ENCODE results near the gene SH3GL2.

SH3GL2 gene

GRCh38 chr9:17829812-17830385 is 251.0 kb downstream of the SH3GL2 start:
- Histone ChIP-seq H3K4me1 (ENCODE audit: control insufficient read depth, low read depth, low read length) (peaks cover 2% of the 10 kb centered on the region), H3K4me2 (ENCODE audit: low read length) (no peak overlapping the region), H3K9ac (ENCODE audit: low read length) (no peak overlapping the region), H3K18ac (ENCODE audit: low read length) (no peak overlapping the region), H2AK5ac (ENCODE audit: low read length) (no peak overlapping the region), H3K79me1 (ENCODE audit: low read length) (no peaks in the 10 kb centered on the region), H3K36me3 (ENCODE audit: control insufficient read depth, insufficient read depth, low read length) (no peaks in the 10 kb centered on the region), H3K4me3 (ENCODE audit: low read length) (no peak overlapping the region), H2BK120ac (ENCODE audit: low read depth, low read length) (no peak overlapping the region), H3K27ac (ENCODE audit: low read depth, low read length) (no peak overlapping the region), H3K4ac (ENCODE audit: low read depth, low read length) (no peak overlapping the region), H3K79me2 (ENCODE audit: control insufficient read depth, insufficient read depth, low read length) (no peaks in the 10 kb centered on the region), H2BK5ac (ENCODE audit: low read length) (no peak overlapping the region), H3K56ac (ENCODE audit: low read length) (no peak overlapping the region), H3K27me3 (ENCODE audit: insufficient read depth, low read length, poor library complexity) (no peaks in the 10 kb centered on the region), H4K5ac (ENCODE audit: low read length) (no peak overlapping the region), H2BK15ac (replicated peaks; ENCODE audit: low read depth) (no peak overlapping the region), H4K8ac (ENCODE audit: low read depth, low read length) (no peak overlapping the region), H3K23ac (ENCODE audit: low read length) (no peak overlapping the region)
- peak; percentile 19 for DNase-seq
- WGBS (ENCODE audit: extremely low coverage, insufficient coverage, low lambda C conversion rate): no CpG with 5 or more reads among the region's 4 CpGs

GRCh38 chr9:17832812-17833211 is 253.9 kb downstream of the SH3GL2 start:
- no peak for DNase-seq

GRCh38 chr9:17833846-17834245 is 255.0 kb downstream of the SH3GL2 start:
- peaks cover 6% of the 10 kb centered on the region for H3K4me1 ChIP-seq (ENCODE audit: control insufficient read depth, low read depth, low read length)
- H3K27me3 ChIP-seq (ENCODE audit: insufficient read depth, low read length, poor library complexity): no peaks in the 10 kb centered on the region
- no peak overlapping the region for H3K18ac ChIP-seq (ENCODE audit: low read length)
- H3K79me2 ChIP-seq (ENCODE audit: control insufficient read depth, insufficient read depth, low read length): no peaks in the 10 kb centered on the region
- no peak overlapping the region for H4K8ac ChIP-seq (ENCODE audit: low read depth, low read length)
- H3K9ac ChIP-seq (ENCODE audit: low read length): no peak overlapping the region
- no peak overlapping the region for H3K56ac ChIP-seq (ENCODE audit: low read length)
- no peak overlapping the region for H3K4me3 ChIP-seq (ENCODE audit: low read length)
- no peak overlapping the region for H2BK120ac ChIP-seq (ENCODE audit: low read depth, low read length)
- H3K23ac ChIP-seq (ENCODE audit: low read length): no peak overlapping the region
- H2BK15ac ChIP-seq (replicated peaks; ENCODE audit: low read depth): no peak overlapping the region
- no peak overlapping the region for H4K5ac ChIP-seq (ENCODE audit: low read length)
- no peak overlapping the region for H2AK5ac ChIP-seq (ENCODE audit: low read length)
- no peak for DNase-seq
- no peak overlapping the region for H3K27ac ChIP-seq (ENCODE audit: low read depth, low read length)
- no peaks in the 10 kb centered on the region for H3K36me3 ChIP-seq (ENCODE audit: control insufficient read depth, insufficient read depth, low read length)
- no peak overlapping the region for H2BK5ac ChIP-seq (ENCODE audit: low read length)
- no peak overlapping the region for H3K4me2 ChIP-seq (ENCODE audit: low read length)
- no peaks in the 10 kb centered on the region for H3K79me1 ChIP-seq (ENCODE audit: low read length)
- no peak overlapping the region for H3K4ac ChIP-seq (ENCODE audit: low read depth, low read length)
- WGBS (ENCODE audit: extremely low coverage, insufficient coverage, low lambda C conversion rate): no CpG with 5 or more reads among the region's 7 CpGs

More at GRCh38 chr9:17832812-17833211, 253.9 kb downstream of the SH3GL2 start:
- Histone ChIP-seq H3K36me3 (ENCODE audit: control insufficient read depth, insufficient read depth, low read length) (no peaks in the 10 kb centered on the region), H3K23ac (ENCODE audit: low read length) (no peak overlapping the region), H2BK120ac (ENCODE audit: low read depth, low read length) (no peak overlapping the region), H3K4me2 (ENCODE audit: low read length) (no peak overlapping the region), H3K18ac (ENCODE audit: low read length) (no peak overlapping the region), H4K5ac (ENCODE audit: low read length) (no peak overlapping the region), H3K27ac (ENCODE audit: low read depth, low read length) (no peak overlapping the region), H3K4me1 (ENCODE audit: control insufficient read depth, low read depth, low read length) (peaks cover 6% of the 10 kb centered on the region), H3K27me3 (ENCODE audit: insufficient read depth, low read length, poor library complexity) (no peaks in the 10 kb centered on the region), H3K9ac (ENCODE audit: low read length) (no peak overlapping the region), H3K79me2 (ENCODE audit: control insufficient read depth, insufficient read depth, low read length) (no peaks in the 10 kb centered on the region), H3K79me1 (ENCODE audit: low read length) (no peaks in the 10 kb centered on the region), H4K8ac (ENCODE audit: low read depth, low read length) (no peak overlapping the region), H3K56ac (ENCODE audit: low read length) (no peak overlapping the region), H2BK15ac (replicated peaks; ENCODE audit: low read depth) (no peak overlapping the region), H3K4ac (ENCODE audit: low read depth, low read length) (no peak overlapping the region), H2BK5ac (ENCODE audit: low read length) (no peak overlapping the region), H2AK5ac (ENCODE audit: low read length) (no peak overlapping the region), H3K4me3 (ENCODE audit: low read length) (no peak overlapping the region)
- no CpG with 5 or more reads among the region's 2 CpGs for WGBS (ENCODE audit: extremely low coverage, insufficient coverage, low lambda C conversion rate)

GRCh38 chr9:17837965-17838364 is 259.1 kb downstream of the SH3GL2 start:
- Histone ChIP-seq H2BK15ac (replicated peaks; ENCODE audit: low read depth) (no peak overlapping the region), H3K4me1 (ENCODE audit: control insufficient read depth, low read depth, low read length) (peaks cover 4% of the 10 kb centered on the region), H3K9ac (ENCODE audit: low read length) (no peak overlapping the region), H3K18ac (ENCODE audit: low read length) (no peak overlapping the region), H3K56ac (ENCODE audit: low read length) (no peak overlapping the region), H4K5ac (ENCODE audit: low read length) (no peak overlapping the region), H2AK5ac (ENCODE audit: low read length) (no peak overlapping the region), H3K4me2 (ENCODE audit: low read length) (no peak overlapping the region), H2BK5ac (ENCODE audit: low read length) (no peak overlapping the region), H3K79me2 (ENCODE audit: control insufficient read depth, insufficient read depth, low read length) (no peaks in the 10 kb centered on the region), H4K8ac (ENCODE audit: low read depth, low read length) (no peak overlapping the region), H3K27ac (ENCODE audit: low read depth, low read length) (no peak overlapping the region), H3K23ac (ENCODE audit: low read length) (no peak overlapping the region), H3K27me3 (ENCODE audit: insufficient read depth, low read length, poor library complexity) (no peaks in the 10 kb centered on the region), H3K79me1 (ENCODE audit: low read length) (no peaks in the 10 kb centered on the region), H3K4ac (ENCODE audit: low read depth, low read length) (no peak overlapping the region), H3K4me3 (ENCODE audit: low read length) (no peak overlapping the region), H2BK120ac (ENCODE audit: low read depth, low read length) (no peak overlapping the region), H3K36me3 (ENCODE audit: control insufficient read depth, insufficient read depth, low read length) (no peaks in the 10 kb centered on the region)
- DNase-seq: peak; percentile 79
- WGBS (ENCODE audit: extremely low coverage, insufficient coverage, low lambda C conversion rate): no CpG with 5 or more reads among the region's 4 CpGs

- H3K4me3 ChIP-seq (ENCODE audit: low read length): no peak overlapping the region
- H3K18ac ChIP-seq (ENCODE audit: low read length): no peak overlapping the region
- H2BK120ac ChIP-seq (ENCODE audit: low read depth, low read length): no peak overlapping the region
- H4K5ac ChIP-seq (ENCODE audit: low read length): no peak overlapping the region
- H3K9ac ChIP-seq (ENCODE audit: low read length): no peak overlapping the region
- no peak overlapping the region for H2BK5ac ChIP-seq (ENCODE audit: low read length)
- H3K23ac ChIP-seq (ENCODE audit: low read length): no peak overlapping the region
- H3K56ac ChIP-seq (ENCODE audit: low read length): no peak overlapping the region
- H3K4me1 ChIP-seq (ENCODE audit: control insufficient read depth, low read depth, low read length): peaks cover 4% of the 10 kb centered on the region
- H3K79me1 ChIP-seq (ENCODE audit: low read length): no peaks in the 10 kb centered on the region
- no peak overlapping the region for H2BK15ac ChIP-seq (replicated peaks; ENCODE audit: low read depth)
- H3K79me2 ChIP-seq (ENCODE audit: control insufficient read depth, insufficient read depth, low read length): no peaks in the 10 kb centered on the region
- no peaks in the 10 kb centered on the region for H3K36me3 ChIP-seq (ENCODE audit: control insufficient read depth, insufficient read depth, low read length)
- WGBS (ENCODE audit: extremely low coverage, insufficient coverage, low lambda C conversion rate): no CpG with 5 or more reads among the region's 5 CpGs
- H4K8ac ChIP-seq (ENCODE audit: low read depth, low read length): no peak overlapping the region
- H3K4ac ChIP-seq (ENCODE audit: low read depth, low read length): no peak overlapping the region
- no peak overlapping the region for H3K4me2 ChIP-seq (ENCODE audit: low read length)
- DNase-seq: no peak
- no peak overlapping the region for H3K27ac ChIP-seq (ENCODE audit: low read depth, low read length)
- no peak overlapping the region for H2AK5ac ChIP-seq (ENCODE audit: low read length)
- H3K27me3 ChIP-seq (ENCODE audit: insufficient read depth, low read length, poor library complexity): no peaks in the 10 kb centered on the region
These were observed 260.9 kb downstream of the SH3GL2 start for GRCh38 chr9:17839776-17840175.

GRCh38 chr9:17843236-17843635 is 264.4 kb downstream of the SH3GL2 start:
- Histone ChIP-seq H3K18ac (ENCODE audit: low read length) (no peak overlapping the region), H4K8ac (ENCODE audit: low read depth, low read length) (no peak overlapping the region), H2BK120ac (ENCODE audit: low read depth, low read length) (no peak overlapping the region), H2BK15ac (replicated peaks; ENCODE audit: low read depth) (no peak overlapping the region), H2BK5ac (ENCODE audit: low read length) (no peak overlapping the region), H3K4me3 (ENCODE audit: low read length) (no peak overlapping the region), H3K4me2 (ENCODE audit: low read length) (no peak overlapping the region), H3K27ac (ENCODE audit: low read depth, low read length) (no peak overlapping the region), H3K23ac (ENCODE audit: low read length) (no peak overlapping the region), H3K79me1 (ENCODE audit: low read length) (no peaks in the 10 kb centered on the region), H3K27me3 (ENCODE audit: insufficient read depth, low read length, poor library complexity) (no peaks in the 10 kb centered on the region), H3K4ac (ENCODE audit: low read depth, low read length) (no peak overlapping the region), H3K79me2 (ENCODE audit: control insufficient read depth, insufficient read depth, low read length) (no peaks in the 10 kb centered on the region), H2AK5ac (ENCODE audit: low read length) (no peak overlapping the region), H4K5ac (ENCODE audit: low read length) (no peak overlapping the region), H3K9ac (ENCODE audit: low read length) (no peak overlapping the region), H3K36me3 (ENCODE audit: control insufficient read depth, insufficient read depth, low read length) (no peaks in the 10 kb centered on the region), H3K4me1 (ENCODE audit: control insufficient read depth, low read depth, low read length) (no peaks in the 10 kb centered on the region), H3K56ac (ENCODE audit: low read length) (no peak overlapping the region)
- DNase-seq: no peak
- WGBS (ENCODE audit: extremely low coverage, insufficient coverage, low lambda C conversion rate): no CpG with 5 or more reads among the region's 1 CpG

All from mesendoderm (in vitro differentiated cells).